IPS-15b (cell line): ENCODE measurements around the gene HSPB3.

ENCODE experiments used
- H3K27me3 ChIP-seq: one replicate; pipeline ENCODE4 v1.6.1; 2013; ENCODE audit warnings: low read length; ENCODE audit not compliant: control insufficient read depth, insufficient read depth
- H3K36me3 ChIP-seq: one replicate; pipeline ENCODE4 v1.6.1; 2013; ENCODE audit warnings: low read length; ENCODE audit not compliant: control insufficient read depth, insufficient read depth
- H3K4me1 ChIP-seq: one replicate; pipeline ENCODE4 v1.6.1; 2013; ENCODE audit warnings: mild to moderate bottlenecking, low read length; ENCODE audit not compliant: control insufficient read depth, insufficient read depth
- H3K4me3 ChIP-seq: one replicate; pipeline ENCODE4 v1.5.1; 2013; ENCODE audit warnings: low read depth, low read length
- H3K9ac ChIP-seq: one replicate; pipeline ENCODE4 v1.6.1; 2013; ENCODE audit warnings: low read depth, mild to moderate bottlenecking, low read length
- H3K9me3 ChIP-seq: one replicate; pipeline ENCODE4 v1.6.1; 2013; ENCODE audit warnings: mild to moderate bottlenecking, low read length; ENCODE audit not compliant: control insufficient read depth, insufficient read depth

HSPB3 gene

GRCh38 chr5:54438620-54439389 lies 16.7 kb upstream of the HSPB3 start:
- H3K4me3 ChIP-seq = no peak overlapping the region
- no peaks in the 10 kb centered on the region for H3K4me1 ChIP-seq

GRCh38 chr5:54440456-54440893 lies 15.0 kb upstream of the HSPB3 start:
- Histone ChIP-seq H3K9me3 (no peaks in the 10 kb centered on the region), H3K27me3 (no peaks in the 10 kb centered on the region), H3K4me3 (no peak overlapping the region), H3K9ac (no peak overlapping the region), H3K36me3 (no peaks in the 10 kb centered on the region), H3K4me1 (no peaks in the 10 kb centered on the region)

More at GRCh38 chr5:54438620-54439389, 16.7 kb upstream of the HSPB3 start:
- Histone ChIP-seq H3K9me3 (no peaks in the 10 kb centered on the region), H3K27me3 (no peaks in the 10 kb centered on the region), H3K9ac (no peak overlapping the region), H3K36me3 (no peaks in the 10 kb centered on the region)

- H3K4me1 ChIP-seq = no peaks in the 10 kb centered on the region
- no peaks in the 10 kb centered on the region for H3K9me3 ChIP-seq
- H3K4me3 ChIP-seq = no peak overlapping the region
- H3K27me3 ChIP-seq = no peaks in the 10 kb centered on the region
- H3K9ac ChIP-seq = no peak overlapping the region
- no peaks in the 10 kb centered on the region for H3K36me3 ChIP-seq
These were observed 13.2 kb upstream of the HSPB3 start for GRCh38 chr5:54442271-54442670.

GRCh38 chr5:54443270-54443669 lies 12.2 kb upstream of the HSPB3 start:
- H3K27me3 ChIP-seq = no peaks in the 10 kb centered on the region
- H3K4me3 ChIP-seq = no peak overlapping the region
- H3K9ac ChIP-seq = no peak overlapping the region
- H3K4me1 ChIP-seq = no peaks in the 10 kb centered on the region
- no peaks in the 10 kb centered on the region for H3K36me3 ChIP-seq
- H3K9me3 ChIP-seq = no peaks in the 10 kb centered on the region

GRCh38 chr5:54445691-54446378 lies 9.7 kb upstream of the HSPB3 start:
- no peaks in the 10 kb centered on the region for H3K27me3 ChIP-seq

GRCh38 chr5:54446379-54446732 lies 9.1 kb upstream of the HSPB3 start:
- Histone ChIP-seq H3K36me3 (no peaks in the 10 kb centered on the region), H3K9me3 (no peaks in the 10 kb centered on the region), H3K9ac (no peak overlapping the region), H3K4me1 (peaks cover 2% of the 10 kb centered on the region), H3K27me3 (no peaks in the 10 kb centered on the region), H3K4me3 (no peak overlapping the region)

More at GRCh38 chr5:54445691-54446378, 9.7 kb upstream of the HSPB3 start:
- H3K36me3 ChIP-seq = no peaks in the 10 kb centered on the region
- peaks cover 2% of the 10 kb centered on the region for H3K4me1 ChIP-seq
- no peak overlapping the region for H3K4me3 ChIP-seq
- H3K9me3 ChIP-seq = no peaks in the 10 kb centered on the region
- no peak overlapping the region for H3K9ac ChIP-seq

- Histone ChIP-seq H3K9ac (no peak overlapping the region), H3K4me1 (peaks cover 2% of the 10 kb centered on the region), H3K9me3 (no peaks in the 10 kb centered on the region), H3K4me3 (no peak overlapping the region), H3K36me3 (no peaks in the 10 kb centered on the region), H3K27me3 (no peaks in the 10 kb centered on the region)
These were observed 5.6 kb upstream of the HSPB3 start for GRCh38 chr5:54449923-54450322.

GRCh38 chr5:54450542-54450941 lies 5.0 kb upstream of the HSPB3 start:
- no peaks in the 10 kb centered on the region for H3K27me3 ChIP-seq
- no peak overlapping the region for H3K9ac ChIP-seq
- H3K4me1 ChIP-seq = peaks cover 2% of the 10 kb centered on the region
- no peaks in the 10 kb centered on the region for H3K9me3 ChIP-seq
- H3K4me3 ChIP-seq = no peak overlapping the region
- H3K36me3 ChIP-seq = no peaks in the 10 kb centered on the region

GRCh38 chr5:54453046-54453445 lies 2.5 kb upstream of the HSPB3 start:
- Histone ChIP-seq H3K9ac (no peak overlapping the region), H3K27me3 (no peaks in the 10 kb centered on the region), H3K4me1 (peaks cover 2% of the 10 kb centered on the region), H3K36me3 (no peaks in the 10 kb centered on the region), H3K9me3 (no peaks in the 10 kb centered on the region), H3K4me3 (no peak overlapping the region)

- Histone ChIP-seq H3K4me1 (peaks cover 2% of the 10 kb centered on the region), H3K9ac (no peak overlapping the region), H3K27me3 (no peaks in the 10 kb centered on the region), H3K4me3 (no peak overlapping the region), H3K9me3 (no peaks in the 10 kb centered on the region), H3K36me3 (no peaks in the 10 kb centered on the region)
These were observed 897 bp upstream of the HSPB3 start for GRCh38 chr5:54454602-54455001.

GRCh38 chr5:54457094-54457862 lies 1.8 kb downstream of the HSPB3 start:
- no peaks in the 10 kb centered on the region for H3K4me1 ChIP-seq
- H3K36me3 ChIP-seq = no peaks in the 10 kb centered on the region
- no peak overlapping the region for H3K9ac ChIP-seq
- H3K9me3 ChIP-seq = no peaks in the 10 kb centered on the region
- H3K4me3 ChIP-seq = no peak overlapping the region
- no peaks in the 10 kb centered on the region for H3K27me3 ChIP-seq
